CD4-positive, alpha-beta T cell treated with Interleukin-1 beta for 1 hour (primary cell): Measurements from ENCODE around the gene EPYC.

Source experiments
- DNase-seq, 2 donors: peaks; one replicate each; pipeline ENCODE4 v3.0.0-alpha.2; 2020 to 2022

EPYC gene, protein sequence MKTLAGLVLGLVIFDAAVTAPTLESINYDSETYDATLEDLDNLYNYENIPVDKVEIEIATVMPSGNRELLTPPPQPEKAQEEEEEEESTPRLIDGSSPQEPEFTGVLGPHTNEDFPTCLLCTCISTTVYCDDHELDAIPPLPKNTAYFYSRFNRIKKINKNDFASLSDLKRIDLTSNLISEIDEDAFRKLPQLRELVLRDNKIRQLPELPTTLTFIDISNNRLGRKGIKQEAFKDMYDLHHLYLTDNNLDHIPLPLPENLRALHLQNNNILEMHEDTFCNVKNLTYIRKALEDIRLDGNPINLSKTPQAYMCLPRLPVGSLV

DNA sequence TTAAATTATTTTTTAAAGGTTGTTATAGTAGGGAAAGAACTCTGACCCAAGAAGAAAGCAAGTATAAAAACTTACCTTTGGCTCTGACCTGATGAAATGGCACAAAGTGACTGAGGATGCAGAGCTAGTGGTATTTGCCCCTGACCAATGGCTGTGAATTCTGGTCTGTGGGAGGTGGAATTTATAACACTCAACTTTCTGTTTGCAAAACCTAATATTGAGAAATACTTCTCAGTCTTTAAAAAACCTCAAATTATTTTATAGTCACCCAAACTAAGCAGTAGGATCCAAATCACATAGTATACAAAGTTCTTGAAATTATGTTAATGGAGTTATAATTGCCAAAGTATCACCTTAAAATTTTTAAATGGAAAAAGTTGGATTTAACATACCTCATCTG, at the start of gene EPYC:
Gene EPYC (minus strand): TSS at position 101 of the 400 bp plus-strand sequence. CDS start 2,407 bp downstream, outside the sequence.
- DNase-seq, result no peak

DNA sequence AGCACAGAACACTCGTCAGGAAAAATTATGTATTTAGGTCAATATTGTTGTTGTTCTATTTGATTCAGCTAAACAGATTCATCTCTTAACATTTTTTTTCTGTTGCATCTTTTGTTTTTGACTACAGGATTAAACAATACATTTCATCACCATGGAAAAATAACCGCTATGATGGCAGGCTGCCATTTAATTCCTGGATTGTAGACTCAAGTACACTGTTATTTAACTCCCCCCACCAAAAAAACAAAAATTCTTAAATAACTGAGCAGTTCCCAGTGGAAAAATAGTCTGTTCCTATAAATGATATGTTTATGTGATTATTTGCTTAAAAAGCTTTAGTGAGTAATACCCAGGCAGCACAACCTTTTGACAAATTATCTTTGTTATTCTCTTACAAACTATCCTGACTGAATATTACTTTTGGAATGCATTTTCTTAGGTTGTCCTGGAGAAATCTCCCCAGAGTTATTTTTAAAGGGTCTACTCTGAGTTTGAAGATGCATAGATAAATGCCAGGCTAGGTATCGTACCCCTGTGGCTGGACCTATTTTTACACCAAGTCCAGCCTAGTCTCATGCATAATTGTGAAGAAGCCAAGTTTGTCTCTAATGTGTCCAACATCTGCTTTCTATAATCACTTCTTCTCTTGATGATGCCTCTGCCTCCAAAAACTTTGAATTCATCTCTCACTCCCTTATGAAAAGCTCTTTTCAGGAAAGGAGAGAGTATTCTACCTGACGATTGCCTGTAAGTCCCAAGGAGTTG, 49.4 kb upstream of the EPYC start:
- no peak for DNase-seq

DNA sequence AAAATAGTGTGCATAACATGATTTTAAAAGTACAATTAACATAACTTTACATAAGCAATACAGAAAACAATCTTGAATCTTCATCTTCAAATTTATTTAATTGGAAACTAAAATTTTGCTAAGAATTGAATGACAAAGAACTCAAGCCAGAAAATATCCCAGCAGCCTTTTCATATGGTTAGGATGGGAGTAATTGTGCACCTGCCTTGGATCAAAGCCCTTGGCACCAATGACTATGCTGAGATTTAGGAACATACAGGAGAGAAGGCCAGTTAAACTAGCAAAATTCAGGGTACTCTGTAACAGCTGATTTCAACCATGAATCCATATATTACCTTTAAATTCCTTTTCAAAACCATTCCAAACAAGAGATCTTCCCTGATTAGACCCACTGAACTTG, 47.3 kb upstream of the EPYC start:
- no peak for DNase-seq

DNA sequence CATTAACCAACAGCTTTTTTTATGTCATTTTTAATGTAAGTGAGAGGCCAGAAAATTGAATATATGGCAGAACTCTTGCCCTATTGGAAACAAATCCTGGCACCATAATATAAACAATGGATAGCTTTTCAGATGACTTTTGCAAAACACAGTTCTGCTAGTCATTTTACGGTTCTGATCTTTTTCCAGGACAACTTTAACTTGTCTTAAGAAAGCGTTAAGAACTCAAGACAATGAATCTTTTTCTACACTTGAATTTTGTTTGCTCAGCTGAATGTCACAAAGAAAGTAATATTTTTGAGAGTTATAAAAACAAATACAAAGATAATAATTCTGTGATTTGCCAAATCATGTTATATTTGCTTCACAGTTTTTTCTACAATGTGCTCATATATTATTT, 39.8 kb upstream of the EPYC start:
- no peak for DNase-seq

DNA sequence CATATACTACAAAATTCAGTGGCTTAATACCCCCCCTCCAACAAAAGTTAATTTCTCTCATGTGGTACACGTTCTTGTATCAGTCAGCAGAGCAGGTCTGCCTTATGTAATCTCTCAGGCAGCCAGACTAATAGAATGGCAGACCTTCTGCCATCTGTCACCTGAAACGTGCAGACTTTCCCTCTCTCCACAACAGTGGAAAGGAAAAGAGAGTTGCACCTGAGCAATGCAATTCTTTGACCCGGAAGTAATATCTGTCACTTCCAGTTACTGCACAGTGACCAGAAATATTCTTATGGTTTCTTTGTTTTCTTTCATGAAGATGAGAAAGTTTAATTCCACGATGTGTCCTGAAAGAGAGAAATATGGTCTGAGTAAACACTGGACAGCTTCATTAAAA, 38.6 kb upstream of the EPYC start:
- DNase-seq, result no peak

DNA sequence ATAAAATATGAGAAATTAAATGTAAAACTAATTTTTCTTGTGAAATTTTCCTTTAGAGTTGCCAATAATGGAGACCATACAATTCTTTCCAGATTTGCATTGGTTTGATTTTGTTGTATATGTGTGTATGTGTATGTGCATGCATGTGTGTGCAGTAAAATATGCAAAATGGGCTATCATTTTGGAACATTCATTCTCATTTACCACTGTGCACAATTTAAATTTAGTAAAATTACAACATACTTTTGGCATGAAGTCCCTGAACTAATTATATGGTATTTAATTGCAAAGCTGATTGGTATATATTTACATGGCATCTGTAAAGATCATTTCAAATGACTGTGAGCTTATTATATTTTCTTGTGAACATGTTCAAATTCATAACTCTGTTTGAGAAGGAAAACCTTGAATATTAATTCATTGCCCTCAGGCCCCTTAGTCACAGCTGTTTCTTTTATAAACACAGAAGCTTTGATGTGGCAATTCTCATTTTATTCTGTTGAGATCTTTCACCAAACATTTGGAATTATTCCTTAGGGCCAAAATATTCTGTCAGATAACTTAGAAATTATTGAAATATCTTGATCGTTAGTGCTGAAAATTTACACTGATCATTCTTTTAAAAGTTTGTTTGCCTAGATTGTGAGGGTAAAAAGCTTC, 35.5 kb upstream of the EPYC start:
- DNase-seq, result no peak

DNA sequence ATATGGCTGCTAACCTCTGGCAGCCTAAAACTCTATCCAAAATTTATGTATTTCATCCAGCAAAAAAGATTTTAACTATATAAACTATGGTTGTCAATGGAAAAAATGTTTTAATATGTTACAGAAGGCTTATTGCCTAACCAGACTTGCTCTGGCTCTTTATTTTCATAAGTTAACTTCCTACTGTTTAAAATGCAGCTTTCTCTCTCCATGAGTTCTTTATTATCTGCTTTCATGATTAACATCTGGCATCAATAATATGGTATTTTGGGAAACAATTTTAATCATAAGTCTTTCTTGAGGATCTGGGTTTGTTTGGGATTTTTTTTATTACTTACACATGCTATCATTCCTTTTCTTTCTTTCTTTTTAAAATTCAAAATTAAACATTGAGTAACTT, 32.5 kb upstream of the EPYC start:
- no peak for DNase-seq

DNA sequence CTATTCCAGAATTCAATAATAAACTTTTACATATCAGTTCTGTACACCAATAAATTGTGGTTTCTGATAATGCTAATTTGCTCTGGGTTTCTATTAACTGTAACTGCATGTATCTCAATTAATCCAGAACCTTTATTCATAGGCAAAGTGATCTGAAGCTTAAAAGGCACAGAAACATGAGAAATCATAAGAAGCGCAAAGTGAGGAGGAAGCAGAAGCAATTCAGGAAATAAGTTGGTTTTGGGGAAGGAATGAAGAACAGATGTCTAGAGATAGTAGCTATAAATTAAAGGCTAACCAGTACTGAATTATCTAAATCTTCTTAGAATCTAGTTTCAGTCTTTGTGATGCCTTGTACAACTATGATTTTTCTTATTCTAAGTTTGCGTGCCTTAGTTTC, 28.5 kb upstream of the EPYC start:
- no peak for DNase-seq

DNA sequence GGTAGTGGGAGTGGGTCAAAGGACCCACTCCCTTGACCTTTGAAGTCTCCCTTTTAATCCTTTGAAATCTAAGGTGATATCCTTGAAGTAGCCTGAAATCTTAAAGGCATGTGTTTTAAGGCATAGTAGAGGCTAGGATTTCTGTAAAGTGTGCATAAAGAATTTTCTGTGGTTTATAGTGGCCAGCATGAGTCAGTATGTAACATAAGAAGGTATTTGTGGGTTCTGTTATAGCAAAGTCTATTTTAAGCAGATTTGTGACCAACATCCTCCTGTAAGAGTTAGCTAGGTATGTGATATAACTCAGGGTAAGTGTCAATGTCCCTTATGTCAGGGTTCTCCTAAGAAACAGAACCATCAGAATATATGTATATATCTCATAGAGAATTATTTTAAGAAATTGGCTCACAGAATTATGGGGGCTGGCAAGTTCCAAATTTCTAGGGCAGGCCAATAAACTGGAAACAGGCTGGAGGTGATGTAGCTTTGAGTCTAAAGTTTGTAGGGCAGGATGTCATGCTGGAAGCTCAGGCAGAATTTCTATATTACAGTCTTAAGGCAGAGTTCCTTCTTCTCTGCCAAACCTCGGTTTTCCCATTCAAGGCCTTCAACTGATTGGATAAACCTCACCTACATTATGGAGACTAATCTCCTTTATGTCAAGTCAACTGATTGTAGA, 18.7 kb upstream of the EPYC start:
- no peak for DNase-seq

DNA sequence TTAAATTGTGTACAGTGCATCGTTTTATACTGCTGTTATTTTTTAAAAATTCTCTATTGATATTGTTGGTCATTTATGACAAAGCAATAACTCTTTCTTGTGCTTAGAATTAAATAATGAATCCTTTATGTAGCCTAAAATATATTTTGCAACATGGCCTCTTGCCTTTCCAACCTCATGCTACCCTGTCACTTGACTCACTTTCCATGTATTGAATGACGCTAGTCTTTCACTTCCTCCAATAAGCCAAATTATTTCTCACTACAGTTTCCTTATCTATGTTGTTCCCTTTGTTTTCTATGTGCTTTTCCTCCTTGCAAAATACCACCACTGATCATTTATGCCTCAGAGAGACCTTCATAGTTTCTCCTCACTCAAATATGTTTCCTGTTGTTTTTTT, 16.3 kb upstream of the EPYC start:
- DNase-seq, result no peak

DNA sequence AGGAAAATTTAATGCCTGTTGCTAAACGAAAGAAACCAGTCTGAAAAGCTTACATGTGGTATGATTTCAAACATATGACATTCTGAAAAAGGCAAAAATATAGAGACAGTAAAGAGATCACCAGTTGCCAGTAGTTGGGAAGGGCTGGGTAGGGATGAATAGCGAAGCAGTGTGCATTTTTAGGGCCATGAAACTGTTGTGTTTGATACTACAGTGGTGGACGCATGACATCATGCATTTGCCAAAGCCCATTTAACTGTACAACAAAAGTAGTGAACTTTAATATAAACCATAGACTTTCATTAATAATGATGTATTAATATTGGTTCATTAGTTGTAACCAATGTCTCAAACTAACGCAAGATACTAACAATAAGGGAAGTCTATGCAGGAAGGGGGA, 14.7 kb upstream of the EPYC start:
- DNase-seq, result no peak

DNA sequence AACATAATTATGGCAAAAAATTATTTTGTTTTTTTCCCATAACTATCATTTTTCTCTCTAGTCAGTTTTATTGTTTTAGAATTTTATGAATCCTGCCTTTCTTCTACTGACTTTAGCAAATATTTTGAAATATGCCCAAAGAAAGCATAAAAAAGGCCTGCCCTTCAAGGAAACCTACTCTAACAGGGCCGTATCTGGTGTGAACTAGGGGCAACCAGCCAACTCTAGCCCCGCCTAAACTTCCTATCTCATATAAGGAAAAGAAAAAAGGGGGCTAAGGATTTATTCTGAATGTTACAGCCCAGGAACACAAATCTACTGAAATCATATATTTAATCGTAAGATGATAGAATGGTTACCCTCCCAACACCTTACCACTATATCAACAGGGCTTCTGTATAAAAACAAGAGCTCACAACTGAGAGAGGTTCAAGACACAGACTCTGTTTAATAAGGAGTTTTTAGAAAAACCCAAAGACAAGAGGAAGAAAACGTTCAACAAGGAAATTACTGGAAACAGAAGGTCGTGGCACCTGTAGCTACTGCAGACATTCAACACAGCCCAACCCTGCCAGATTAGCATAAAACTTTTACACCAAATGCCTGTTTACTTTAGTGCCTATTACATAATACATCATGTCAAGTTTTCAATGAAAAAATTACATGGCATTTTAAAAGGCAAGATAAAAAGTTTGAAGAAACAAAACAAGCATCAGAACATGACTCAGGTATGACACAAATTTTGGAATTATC, 12.9 kb upstream of the EPYC start:
- DNase-seq, result no peak

DNA sequence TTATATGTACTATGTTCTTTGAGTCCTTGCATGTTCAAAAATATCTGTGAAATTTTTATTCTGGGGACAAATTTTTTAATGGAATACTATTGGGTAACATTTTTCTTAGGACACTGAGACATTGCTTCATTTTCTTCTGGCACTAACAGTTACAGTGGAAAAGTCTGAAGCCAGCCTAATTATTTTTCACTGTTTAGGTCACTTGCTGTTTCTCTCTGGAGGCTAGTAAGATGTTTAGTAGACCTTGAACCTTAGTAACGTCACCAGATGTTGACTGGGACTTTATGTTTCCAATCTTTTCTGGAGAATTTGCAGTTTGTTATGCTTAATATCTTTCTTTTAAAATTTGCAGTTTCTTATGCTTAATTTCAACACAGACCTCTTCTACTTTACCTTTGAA, 12.3 kb upstream of the EPYC start:
- DNase-seq, result no peak

DNA sequence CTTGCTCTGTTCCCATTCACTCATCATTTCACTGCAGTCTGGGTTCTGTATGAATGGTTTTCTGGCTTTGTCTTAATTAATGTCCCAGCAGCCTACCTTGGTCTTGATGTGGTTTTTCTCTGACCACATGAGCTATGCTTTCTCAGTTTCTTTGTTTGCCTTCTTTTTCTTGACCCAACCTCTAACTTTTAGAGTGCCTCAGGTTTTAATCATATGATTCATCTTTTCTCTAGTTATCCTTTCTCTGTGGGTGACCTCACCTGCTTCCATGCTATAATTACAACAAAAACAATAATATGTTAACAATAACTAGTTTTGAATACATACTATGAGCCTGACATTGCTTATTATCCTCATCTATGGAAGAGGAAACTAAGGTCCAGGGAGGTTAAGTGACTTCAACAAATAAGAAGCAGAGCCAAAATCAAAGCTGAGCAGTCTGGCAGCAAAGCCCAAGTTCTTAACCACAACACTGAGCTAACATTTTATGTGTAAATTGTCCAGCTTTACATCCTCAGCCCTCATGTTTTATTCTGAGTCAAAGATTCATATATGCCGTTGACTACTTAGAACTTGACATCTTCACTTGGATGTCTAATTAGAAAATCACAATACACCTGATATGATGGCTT, 4.7 kb upstream of the EPYC start:
- no peak for DNase-seq

DNA sequence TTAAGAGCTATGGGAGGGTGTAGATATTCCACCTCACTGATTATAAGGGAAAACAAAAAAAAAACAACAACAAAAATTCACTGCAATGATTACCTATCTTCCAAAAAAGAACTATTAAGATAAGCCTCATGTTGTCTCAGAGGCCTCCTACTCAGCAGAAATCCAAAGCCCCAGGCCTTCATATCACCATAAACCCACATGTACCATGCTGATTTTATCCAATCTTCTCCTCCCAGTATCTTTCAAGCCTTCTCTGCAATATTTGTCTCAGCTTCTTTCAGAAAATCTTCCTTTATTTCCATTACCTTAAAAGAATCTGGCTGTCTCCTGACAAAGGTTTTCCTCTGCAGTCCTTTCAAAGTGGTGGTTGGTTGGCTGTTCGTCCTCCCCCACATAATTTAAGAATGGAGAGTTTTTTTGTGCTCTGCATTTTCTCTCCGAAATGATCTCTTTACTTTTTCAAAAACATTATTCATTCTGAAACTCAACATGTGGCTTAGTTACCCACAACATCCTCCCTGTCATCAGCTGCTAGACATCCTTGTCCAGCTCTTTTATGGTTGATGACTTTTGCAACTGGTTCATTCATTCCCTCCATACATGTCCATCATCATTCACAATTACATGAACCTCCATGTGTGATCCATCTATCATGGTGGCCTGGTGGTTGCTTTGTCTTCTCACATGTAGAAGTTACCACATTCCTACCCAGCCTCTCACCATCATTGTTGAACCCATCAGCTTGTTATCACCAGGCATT, 2.9 kb upstream of the EPYC start:
- DNase-seq, result no peak

DNA sequence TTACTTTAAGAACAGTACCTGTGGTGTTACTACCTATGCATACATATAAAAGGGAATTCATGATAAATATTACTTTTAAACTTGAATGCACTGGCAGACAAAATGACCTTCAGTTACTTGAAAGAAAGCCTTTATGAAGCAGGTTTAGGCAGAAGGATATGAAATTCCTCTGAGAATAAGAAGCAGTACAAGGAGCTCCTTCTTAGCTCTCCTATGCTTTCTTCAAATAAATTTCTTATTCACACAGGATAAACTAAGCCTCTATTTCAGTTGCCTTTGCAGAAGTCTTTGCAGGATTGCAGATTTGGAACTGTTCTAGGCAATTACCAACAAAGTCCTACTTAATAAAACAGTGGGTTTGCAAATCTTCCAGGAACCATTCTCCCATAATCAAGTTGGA, 1.0 kb downstream of the EPYC start:
- DNase-seq, result no peak

DNA sequence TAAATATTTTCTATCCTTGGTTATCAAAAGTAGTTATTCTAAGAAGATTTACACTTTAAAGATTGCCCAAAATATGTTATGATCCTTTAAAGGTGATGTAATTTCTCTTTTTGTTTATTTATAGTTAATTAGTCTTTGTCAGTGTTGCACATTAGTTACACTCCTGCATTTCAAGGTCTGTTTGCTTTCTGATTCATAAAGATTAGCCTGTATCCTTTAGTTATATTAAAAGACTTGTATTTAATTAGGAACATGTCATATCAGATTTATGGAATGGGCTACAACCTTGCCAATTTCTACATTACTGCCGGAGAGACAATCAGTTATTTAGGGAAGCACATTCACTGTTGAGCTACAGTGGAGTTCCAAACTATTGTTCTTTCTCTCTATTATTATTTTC, 3.5 kb downstream of the EPYC start:
- no peak for DNase-seq

DNA sequence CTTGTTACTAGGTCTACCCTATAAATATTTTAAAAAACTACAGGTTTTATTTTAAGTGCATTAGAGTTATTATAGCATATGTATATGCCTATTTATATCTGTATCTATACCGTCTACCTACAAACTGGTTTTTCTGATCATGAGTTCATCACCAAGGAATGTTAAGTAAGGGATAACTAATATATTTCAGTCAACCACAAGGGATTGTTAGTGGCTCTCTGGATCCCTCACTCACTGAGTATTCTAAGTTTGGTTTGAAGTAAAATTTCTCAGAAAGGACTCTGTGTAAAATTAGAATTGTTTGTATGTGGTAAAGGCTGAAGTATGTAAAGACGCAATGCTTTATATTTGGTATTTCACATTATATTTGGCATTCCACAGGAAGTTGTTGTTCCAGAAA, 4.8 kb downstream of the EPYC start:
- no peak for DNase-seq

DNA sequence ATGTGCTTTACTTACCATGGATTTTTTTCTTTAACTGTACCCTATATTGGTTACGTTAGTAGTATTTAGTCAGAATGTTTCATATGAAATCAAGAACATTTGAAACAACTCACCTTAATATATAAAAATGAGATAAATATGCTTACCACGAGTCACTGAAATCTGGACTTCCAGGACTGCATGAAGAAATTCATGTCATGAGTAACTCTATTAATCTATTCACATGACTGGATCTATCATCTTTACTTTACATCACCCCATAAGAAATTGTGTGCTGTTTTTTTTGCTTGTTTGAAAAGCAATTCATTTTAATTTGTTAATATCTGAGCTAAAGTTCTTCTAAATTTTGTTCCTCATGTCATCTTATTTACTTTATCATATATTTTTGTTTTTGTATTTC, 5.2 kb downstream of the EPYC start:
- DNase-seq, result no peak

DNA sequence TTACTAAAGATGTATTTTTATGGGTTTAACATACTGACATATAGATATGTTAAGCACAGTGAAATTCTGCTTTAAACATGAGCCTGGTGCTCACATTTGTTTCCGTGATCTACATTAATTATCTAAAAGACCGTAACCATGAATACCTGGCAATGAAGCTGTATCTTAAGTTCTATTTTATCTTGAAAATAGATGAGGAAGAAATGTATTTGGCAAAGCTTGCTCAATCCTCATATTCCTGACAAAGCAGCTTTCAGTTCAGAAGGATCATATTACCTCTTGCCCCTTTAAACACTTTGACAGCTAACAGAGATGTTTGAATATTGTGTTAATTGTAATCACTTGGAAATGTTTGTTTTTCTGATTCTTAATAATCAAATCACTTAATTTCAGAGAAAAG, 9.8 kb downstream of the EPYC start:
- no peak for DNase-seq

DNA sequence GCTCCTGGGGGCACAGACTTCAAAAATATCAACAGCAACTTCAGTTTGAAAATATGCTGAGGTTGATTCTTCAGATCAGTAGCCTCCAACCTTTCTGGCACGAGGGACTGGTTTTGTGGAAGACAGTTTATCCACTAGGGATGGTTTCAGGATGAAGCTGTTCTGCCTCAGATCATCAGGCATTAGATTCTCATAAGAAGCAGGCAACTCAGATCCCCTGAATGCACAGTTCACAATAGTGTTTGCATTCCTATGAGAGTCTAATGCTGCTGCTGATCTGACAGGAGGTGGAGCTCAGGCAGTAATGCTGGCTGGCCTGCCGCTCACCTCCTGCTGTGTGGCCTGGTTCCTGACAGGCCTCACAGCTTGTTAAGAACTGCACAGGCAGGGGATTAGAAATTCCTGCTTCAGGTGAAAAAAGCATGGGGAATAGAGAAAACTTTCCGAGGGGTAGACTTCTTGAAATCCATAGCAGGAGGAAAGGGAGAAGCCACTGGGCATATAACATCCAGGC, 12.8 kb downstream of the EPYC start:
- DNase-seq, result no peak
